Osteocyte (in vitro differentiated cells): Measurements from ENCODE around the gene TRIM32. TPM values are rescaled to one million over a fixed set of nuclear protein-coding genes. Genes with fewer than 3 reads are reported as not detected.
A peak's percentile ranks its signal among the peaks of the same experiment; 100 is the strongest.

Experiments
- DNase-seq: peaks from one replicate; pipeline ENCODE4 v3.0.0; 2021; ENCODE audit warnings: mixed read lengths; ENCODE audit not compliant: unreplicated experiment; ENCODE audit errors: extremely low spot score
- H3K27ac Mint-ChIP-seq: one replicate; pipeline ENCODE4 v1.8.0; 2021; ENCODE audit warnings: mild to moderate bottlenecking, mixed read lengths; ENCODE audit not compliant: unreplicated experiment
- H3K27me3 Mint-ChIP-seq: one replicate; pipeline ENCODE4 v1.8.0; 2021; ENCODE audit warnings: mixed read lengths; ENCODE audit not compliant: unreplicated experiment
- H3K36me3 Mint-ChIP-seq: one replicate; pipeline ENCODE4 v1.8.0; 2021; ENCODE audit warnings: mixed read lengths; ENCODE audit not compliant: unreplicated experiment
- H3K4me1 Mint-ChIP-seq: one replicate; pipeline ENCODE4 v1.8.0; 2021; ENCODE audit warnings: mixed read lengths; ENCODE audit not compliant: unreplicated experiment
- H3K4me3 Mint-ChIP-seq: one replicate; pipeline ENCODE4 v1.8.0; 2021; ENCODE audit warnings: mild to moderate bottlenecking, moderate library complexity, mixed read lengths; ENCODE audit not compliant: unreplicated experiment
- H3K9me3 Mint-ChIP-seq: one replicate; pipeline ENCODE4 v1.8.0; 2021; ENCODE audit warnings: mixed read lengths; ENCODE audit not compliant: unreplicated experiment
- total RNA-seq: library from RNA; stranded (reverse); gene quantifications from 2 replicates; pipeline ENCODE4 v1.2.1, GENCODE V29; 2021
- TF ChIP-seq, protein P1 (sequence below): fragments of 200-600 bp; sonication (generic); IDR thresholded peaks from 2 replicates; pipeline ENCODE4 v1.5.0; 2021; ENCODE audit warnings: antibody characterized with exemption, mild to moderate bottlenecking, moderate library complexity

TRIM32 gene
- total RNA-seq, 1 donor from 2014 or later, result 38.9 TPM

DNA sequence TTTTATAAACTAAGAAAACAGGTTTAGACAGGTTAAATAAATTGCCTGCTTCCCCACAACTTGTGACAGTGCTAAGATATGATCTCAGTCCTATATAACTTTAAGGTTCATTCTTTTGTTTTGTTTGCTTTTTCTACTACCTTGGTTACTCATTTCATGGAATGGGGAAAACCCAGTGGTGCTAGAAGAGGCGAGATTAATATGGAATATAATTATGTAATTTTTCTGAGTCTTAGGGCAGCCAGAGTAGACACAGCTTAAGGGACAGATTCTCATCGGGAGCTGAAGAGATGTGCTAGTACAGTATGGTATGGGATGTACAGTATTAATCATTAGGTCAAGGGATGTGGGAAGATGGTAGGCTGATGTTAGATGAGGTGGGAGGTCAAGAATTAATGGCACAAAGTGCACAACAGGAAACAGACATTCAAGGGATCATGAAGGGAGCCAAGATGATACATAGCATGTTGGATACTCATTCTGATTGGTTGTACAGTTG is 6.2 kb downstream of the TRIM32 start:
- peaks cover 86% of the 10 kb centered on the region for H3K4me1 Mint-ChIP-seq
- no peaks in the 10 kb centered on the region for H3K27me3 Mint-ChIP-seq
- H3K27ac Mint-ChIP-seq, result no peak overlapping the region
- no peaks in the 10 kb centered on the region for H3K9me3 Mint-ChIP-seq
- no peak overlapping the region for H3K4me3 Mint-ChIP-seq
- H3K36me3 Mint-ChIP-seq, result peaks cover 14% of the 10 kb centered on the region
- TF ChIP-seq, protein P1, sequence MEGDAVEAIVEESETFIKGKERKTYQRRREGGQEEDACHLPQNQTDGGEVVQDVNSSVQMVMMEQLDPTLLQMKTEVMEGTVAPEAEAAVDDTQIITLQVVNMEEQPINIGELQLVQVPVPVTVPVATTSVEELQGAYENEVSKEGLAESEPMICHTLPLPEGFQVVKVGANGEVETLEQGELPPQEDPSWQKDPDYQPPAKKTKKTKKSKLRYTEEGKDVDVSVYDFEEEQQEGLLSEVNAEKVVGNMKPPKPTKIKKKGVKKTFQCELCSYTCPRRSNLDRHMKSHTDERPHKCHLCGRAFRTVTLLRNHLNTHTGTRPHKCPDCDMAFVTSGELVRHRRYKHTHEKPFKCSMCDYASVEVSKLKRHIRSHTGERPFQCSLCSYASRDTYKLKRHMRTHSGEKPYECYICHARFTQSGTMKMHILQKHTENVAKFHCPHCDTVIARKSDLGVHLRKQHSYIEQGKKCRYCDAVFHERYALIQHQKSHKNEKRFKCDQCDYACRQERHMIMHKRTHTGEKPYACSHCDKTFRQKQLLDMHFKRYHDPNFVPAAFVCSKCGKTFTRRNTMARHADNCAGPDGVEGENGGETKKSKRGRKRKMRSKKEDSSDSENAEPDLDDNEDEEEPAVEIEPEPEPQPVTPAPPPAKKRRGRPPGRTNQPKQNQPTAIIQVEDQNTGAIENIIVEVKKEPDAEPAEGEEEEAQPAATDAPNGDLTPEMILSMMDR, result no peak
- DNase-seq, result no peak

DNA sequence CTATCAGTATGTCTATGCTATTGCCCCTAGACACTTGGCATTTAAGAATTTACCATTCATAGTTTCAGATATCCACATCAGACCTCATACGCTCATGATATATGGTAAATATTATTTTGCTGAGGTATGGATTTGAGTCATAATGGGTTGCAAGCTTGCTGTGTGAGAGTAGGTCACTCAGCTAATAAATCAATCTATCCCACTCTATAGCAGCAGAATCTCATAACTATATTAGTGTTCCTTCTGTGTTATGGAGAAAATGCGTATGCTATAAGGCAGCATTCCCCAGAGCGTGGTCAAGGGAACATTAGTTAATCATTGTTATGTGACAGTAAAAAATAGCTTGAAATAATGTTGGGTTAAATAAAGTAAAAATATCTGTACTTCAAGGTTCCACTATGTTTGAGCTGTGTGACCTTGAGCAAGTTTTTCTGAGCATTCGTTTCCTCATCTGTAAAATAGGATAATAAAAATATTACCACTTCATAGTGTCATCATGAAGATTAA is 7.7 kb downstream of the TRIM32 start:
- Mint-ChIP-seq H3K9me3 (no peaks in the 10 kb centered on the region), H3K36me3 (peaks cover 23% of the 10 kb centered on the region), H3K27ac (peak overlapping the region; percentile 47), H3K27me3 (no peaks in the 10 kb centered on the region), H3K4me1 (peaks cover 74% of the 10 kb centered on the region), H3K4me3 (no peak overlapping the region)
- TF ChIP-seq, protein P1, result no peak
- no peak for DNase-seq

DNA sequence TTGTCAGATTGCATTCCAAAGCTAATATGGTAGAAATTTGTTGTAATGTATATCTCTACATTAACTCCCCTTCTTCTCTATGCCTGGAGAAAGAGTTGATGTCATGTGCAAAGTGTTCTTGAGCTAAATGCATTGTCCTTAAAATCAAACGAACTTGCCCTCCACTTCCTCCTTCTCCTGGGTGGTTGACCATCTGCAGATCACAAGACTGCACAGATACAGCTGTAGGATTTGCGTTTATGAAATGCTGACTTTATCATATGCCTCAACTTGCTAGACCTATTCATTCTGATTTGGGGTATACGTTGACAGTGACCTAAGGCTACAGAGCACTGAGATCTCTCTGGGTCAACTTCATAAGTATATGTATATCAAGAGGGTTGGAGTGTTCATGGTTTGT is 8.3 kb downstream of the TRIM32 start:
- H3K9me3 Mint-ChIP-seq, result no peaks in the 10 kb centered on the region
- no peak overlapping the region for H3K4me3 Mint-ChIP-seq
- H3K36me3 Mint-ChIP-seq, result peaks cover 28% of the 10 kb centered on the region
- TF ChIP-seq, protein P1, result no peak
- H3K4me1 Mint-ChIP-seq, result peaks cover 72% of the 10 kb centered on the region
- peak overlapping the region; percentile 16 for H3K27ac Mint-ChIP-seq
- H3K27me3 Mint-ChIP-seq, result no peaks in the 10 kb centered on the region
- no peak for DNase-seq

- Mint-ChIP-seq H3K27me3 (no peaks in the 10 kb centered on the region), H3K9me3 (peaks cover 3% of the 10 kb centered on the region), H3K4me1 (peaks cover 68% of the 10 kb centered on the region), H3K27ac (peak overlapping the region; percentile 64), H3K36me3 (peaks cover 42% of the 10 kb centered on the region), H3K4me3 (no peak overlapping the region)
- TF ChIP-seq, protein P1, result no peak
- DNase-seq, result no peak
Observed at GRCh38 chr9:116697362-116697761, 10.3 kb downstream of the TRIM32 start.

DNA sequence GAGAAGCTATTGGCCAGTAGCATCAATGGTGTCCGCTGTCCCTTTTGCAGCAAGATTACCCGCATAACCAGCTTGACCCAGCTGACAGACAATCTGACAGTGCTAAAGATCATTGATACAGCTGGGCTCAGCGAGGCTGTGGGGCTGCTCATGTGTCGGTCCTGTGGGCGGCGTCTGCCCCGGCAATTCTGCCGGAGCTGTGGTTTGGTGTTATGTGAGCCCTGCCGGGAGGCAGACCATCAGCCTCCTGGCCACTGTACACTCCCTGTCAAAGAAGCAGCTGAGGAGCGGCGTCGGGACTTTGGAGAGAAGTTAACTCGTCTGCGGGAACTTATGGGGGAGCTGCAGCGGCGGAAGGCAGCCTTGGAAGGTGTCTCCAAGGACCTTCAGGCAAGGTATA is 10.8 kb downstream of the TRIM32 start:
- Mint-ChIP-seq H3K4me1 (peaks cover 65% of the 10 kb centered on the region), H3K4me3 (no peak overlapping the region), H3K36me3 (peaks cover 47% of the 10 kb centered on the region), H3K27ac (peak overlapping the region; percentile 64), H3K27me3 (no peaks in the 10 kb centered on the region), H3K9me3 (peaks cover 7% of the 10 kb centered on the region)
- DNase-seq, result no peak
- TF ChIP-seq, protein P1, result no peak
